Glomerular visceral epithelial cell (primary cell): Measurements from ENCODE around the gene NOTO.
A peak's percentile ranks its signal among the peaks of the same experiment; 100 is the strongest.

ENCODE experiments used
- DNase-seq: peaks from one replicate; pipeline ENCODE4 v3.0.0-alpha.2; 2016; ENCODE audit errors: extremely low spot score

NOTO gene

GRCh38 chr2:73257425-73258125, 55.2 kb downstream of the NOTO start:
- DNase-seq: no peak

GRCh38 chr2:73258186-73258912, 56.0 kb downstream of the NOTO start:
- DNase-seq: no peak

- no peak for DNase-seq
Measured at GRCh38 chr2:73258913-73259215, 56.5 kb downstream of the NOTO start.

- DNase-seq: no peak
Measured at GRCh38 chr2:73259276-73259675, 56.9 kb downstream of the NOTO start.

- no peak for DNase-seq
Measured at GRCh38 chr2:73259704-73260337, 57.4 kb downstream of the NOTO start.

- DNase-seq: peak; percentile 34
Measured at GRCh38 chr2:73260338-73260984, 58.1 kb downstream of the NOTO start.
